Dorsolateral prefrontal cortex (tissue), 118 donors: ENCODE data around the gene PFKFB3. TPM values are rescaled to one million over a fixed set of nuclear protein-coding genes. Genes with fewer than 3 reads are reported as not detected.

Experiments
- total RNA-seq, 120 experiments: library from RNA; stranded (reverse); gene quantifications; one replicate each; pipeline versions ENCODE4 v1.2.3 to v1.2.4, GENCODE V29; 2022

Gene PFKFB3
- total RNA-seq, 120 experiments from 2014 or later, result 82.4 to 323 (median 122) TPM

Other genes starting within 250 kb of the PFKFB3 start
- 1 to 10 TPM; 1.1 to 8.5 (median 3.6) TPM for gene IL15RA, start 225.4 kb upstream of the PFKFB3 start, total RNA-seq
- under 1 TPM in 7 of 120 experiments, not detected in 113; 0.19 to 0.83 (median 0.68) TPM for gene IL2RA, start 140.6 kb upstream of the PFKFB3 start, total RNA-seq
- gene RBM17, start 113.9 kb upstream of the PFKFB3 start, total RNA-seq, result 100 to 1,000 TPM in 44 of 120 experiments, 10 to 100 TPM in 76; 67.3 to 155 (median 95.4) TPM